ENCODE results near the gene RAB40C.

GRCh38 chr16:670485-671352 lies 80.9 kb downstream of the RAB40C start:
- TF ChIP-seq, protein P1, sequence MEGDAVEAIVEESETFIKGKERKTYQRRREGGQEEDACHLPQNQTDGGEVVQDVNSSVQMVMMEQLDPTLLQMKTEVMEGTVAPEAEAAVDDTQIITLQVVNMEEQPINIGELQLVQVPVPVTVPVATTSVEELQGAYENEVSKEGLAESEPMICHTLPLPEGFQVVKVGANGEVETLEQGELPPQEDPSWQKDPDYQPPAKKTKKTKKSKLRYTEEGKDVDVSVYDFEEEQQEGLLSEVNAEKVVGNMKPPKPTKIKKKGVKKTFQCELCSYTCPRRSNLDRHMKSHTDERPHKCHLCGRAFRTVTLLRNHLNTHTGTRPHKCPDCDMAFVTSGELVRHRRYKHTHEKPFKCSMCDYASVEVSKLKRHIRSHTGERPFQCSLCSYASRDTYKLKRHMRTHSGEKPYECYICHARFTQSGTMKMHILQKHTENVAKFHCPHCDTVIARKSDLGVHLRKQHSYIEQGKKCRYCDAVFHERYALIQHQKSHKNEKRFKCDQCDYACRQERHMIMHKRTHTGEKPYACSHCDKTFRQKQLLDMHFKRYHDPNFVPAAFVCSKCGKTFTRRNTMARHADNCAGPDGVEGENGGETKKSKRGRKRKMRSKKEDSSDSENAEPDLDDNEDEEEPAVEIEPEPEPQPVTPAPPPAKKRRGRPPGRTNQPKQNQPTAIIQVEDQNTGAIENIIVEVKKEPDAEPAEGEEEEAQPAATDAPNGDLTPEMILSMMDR (IDR thresholded peaks at IDR 0.05; ENCODE audit: low read depth, low read length, missing input control), result no peak
- TF ChIP-seq GABPA (IDR thresholded peaks at IDR 0.05 in 1 of 2, conservative IDR thresholded peaks at IDR 0.05 in 1 of 2) (no peak), YY1 (IDR thresholded peaks at IDR 0.05) (no peak), TAF1 (conservative IDR thresholded peaks at IDR 0.05) (no peak), EGR1 (IDR thresholded peaks at IDR 0.05; ENCODE audit: low read depth in 2 of 2) (no peak)

Measured in liver (tissue), 3 donors.